Measurements from ENCODE around the gene TACC2. TPM values are rescaled to one million over a fixed set of nuclear protein-coding genes. Genes with fewer than 3 reads are reported as not detected.

TACC2 gene
- total RNA-seq, 1 donor from 2014 or later = 32.2 TPM

DNA sequence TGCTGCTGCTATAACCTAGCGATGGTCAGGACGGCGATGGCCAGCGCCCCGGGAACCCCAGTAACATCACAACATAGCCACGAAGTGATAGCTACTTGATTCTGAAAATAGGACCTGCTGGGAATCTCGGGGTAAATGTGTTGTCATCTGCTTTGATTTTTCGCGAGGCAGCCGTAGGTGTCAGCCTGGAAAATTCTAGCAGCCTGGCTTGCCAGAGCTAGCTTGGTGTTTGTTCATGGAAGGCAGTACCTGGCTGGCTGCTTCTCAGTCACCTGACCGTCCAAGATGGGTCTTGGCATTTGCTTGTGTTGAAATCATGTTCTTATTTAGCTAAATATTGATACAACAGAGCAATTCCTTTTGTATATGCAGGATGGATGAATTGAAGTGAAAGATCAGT, 199.7 kb downstream of the TACC2 start:
- H3K36me3 Mint-ChIP-seq (ENCODE audit: low read depth, unreplicated experiment) = no peaks in the 10 kb centered on the region
- DNase-seq (ENCODE audit: low spot score) = no peak
- H3K4me1 Mint-ChIP-seq (ENCODE audit: unreplicated experiment) = peaks cover 10% of the 10 kb centered on the region
- H3K27me3 Mint-ChIP-seq (ENCODE audit: unreplicated experiment) = no peaks in the 10 kb centered on the region
- TF ChIP-seq, protein P1, sequence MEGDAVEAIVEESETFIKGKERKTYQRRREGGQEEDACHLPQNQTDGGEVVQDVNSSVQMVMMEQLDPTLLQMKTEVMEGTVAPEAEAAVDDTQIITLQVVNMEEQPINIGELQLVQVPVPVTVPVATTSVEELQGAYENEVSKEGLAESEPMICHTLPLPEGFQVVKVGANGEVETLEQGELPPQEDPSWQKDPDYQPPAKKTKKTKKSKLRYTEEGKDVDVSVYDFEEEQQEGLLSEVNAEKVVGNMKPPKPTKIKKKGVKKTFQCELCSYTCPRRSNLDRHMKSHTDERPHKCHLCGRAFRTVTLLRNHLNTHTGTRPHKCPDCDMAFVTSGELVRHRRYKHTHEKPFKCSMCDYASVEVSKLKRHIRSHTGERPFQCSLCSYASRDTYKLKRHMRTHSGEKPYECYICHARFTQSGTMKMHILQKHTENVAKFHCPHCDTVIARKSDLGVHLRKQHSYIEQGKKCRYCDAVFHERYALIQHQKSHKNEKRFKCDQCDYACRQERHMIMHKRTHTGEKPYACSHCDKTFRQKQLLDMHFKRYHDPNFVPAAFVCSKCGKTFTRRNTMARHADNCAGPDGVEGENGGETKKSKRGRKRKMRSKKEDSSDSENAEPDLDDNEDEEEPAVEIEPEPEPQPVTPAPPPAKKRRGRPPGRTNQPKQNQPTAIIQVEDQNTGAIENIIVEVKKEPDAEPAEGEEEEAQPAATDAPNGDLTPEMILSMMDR (IDR thresholded peaks at IDR 0.05; ENCODE audit: unreplicated experiment) = no peak
- no peaks in the 10 kb centered on the region for H3K9me3 Mint-ChIP-seq (ENCODE audit: unreplicated experiment)
- H3K27ac Mint-ChIP-seq (ENCODE audit: unreplicated experiment) = no peak overlapping the region
- no peak overlapping the region for H3K4me3 Mint-ChIP-seq (ENCODE audit: unreplicated experiment)

DNA sequence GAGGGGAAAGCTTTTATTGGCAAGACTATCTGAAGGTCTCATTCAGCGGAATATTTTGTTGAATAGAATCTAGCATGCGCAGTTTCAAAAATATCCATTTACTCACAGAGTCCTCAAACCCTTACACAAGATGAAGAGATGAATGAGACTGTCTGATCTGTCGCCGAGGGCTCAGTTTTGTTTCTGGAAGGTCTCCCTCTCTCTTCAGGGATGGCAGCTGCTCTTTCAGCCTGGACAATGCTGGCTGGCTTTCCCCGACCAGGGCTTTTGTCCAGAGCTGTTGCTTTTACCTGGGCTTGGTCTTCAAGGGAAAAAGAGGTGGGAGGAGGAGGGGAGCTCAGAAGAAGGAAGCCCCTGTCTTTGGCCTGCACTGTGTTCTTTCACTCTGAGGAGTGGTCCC, 200.2 kb downstream of the TACC2 start:
- Mint-ChIP-seq H3K27me3 (ENCODE audit: unreplicated experiment) (no peaks in the 10 kb centered on the region), H3K4me3 (ENCODE audit: unreplicated experiment) (no peak overlapping the region), H3K27ac (ENCODE audit: unreplicated experiment) (no peak overlapping the region), H3K4me1 (ENCODE audit: unreplicated experiment) (peaks cover 10% of the 10 kb centered on the region), H3K9me3 (ENCODE audit: unreplicated experiment) (no peaks in the 10 kb centered on the region), H3K36me3 (ENCODE audit: low read depth, unreplicated experiment) (no peaks in the 10 kb centered on the region)
- no peak for DNase-seq (ENCODE audit: low spot score)
- TF ChIP-seq, protein P1 (IDR thresholded peaks at IDR 0.05; ENCODE audit: unreplicated experiment) = no peak

DNA sequence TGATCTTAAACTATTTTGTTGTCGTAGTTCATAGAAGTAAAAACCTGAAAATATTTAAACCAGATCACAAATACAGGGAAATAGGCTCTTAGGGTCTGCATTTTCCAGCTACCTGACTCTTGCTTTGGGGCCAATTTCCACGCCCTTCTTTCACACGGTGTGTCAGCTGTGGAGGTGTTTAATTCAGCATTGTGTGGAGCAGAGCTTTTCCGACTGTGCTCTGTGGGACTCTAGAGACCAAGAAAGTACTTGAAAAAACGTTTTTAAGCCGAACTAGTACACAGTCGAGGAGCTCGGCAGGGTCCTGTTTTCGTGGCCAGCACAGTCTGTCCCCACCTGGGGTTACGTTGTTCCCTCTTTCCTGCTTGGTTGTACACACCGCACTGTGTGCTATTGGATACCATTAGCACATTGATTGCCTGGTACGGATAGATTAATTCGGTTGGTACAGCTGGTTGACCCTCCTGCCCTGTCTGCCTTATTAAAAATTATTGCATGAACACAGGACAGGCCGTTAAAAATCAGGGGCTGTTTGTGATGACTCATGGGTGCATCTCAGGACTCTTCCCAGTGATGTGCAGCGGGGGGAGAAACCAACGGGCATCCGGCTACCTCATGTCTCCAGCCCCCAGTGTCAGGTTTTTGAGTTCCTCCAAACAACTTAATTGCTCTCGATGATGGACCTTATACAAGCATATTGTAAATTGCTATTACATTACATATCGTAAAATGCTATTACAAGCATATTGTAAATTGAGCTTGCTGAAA, 201.4 kb downstream of the TACC2 start:
- TF ChIP-seq, protein P1 (IDR thresholded peaks at IDR 0.05; ENCODE audit: unreplicated experiment) = no peak
- H3K9me3 Mint-ChIP-seq (ENCODE audit: unreplicated experiment) = no peaks in the 10 kb centered on the region
- H3K27ac Mint-ChIP-seq (ENCODE audit: unreplicated experiment) = no peak overlapping the region
- peaks cover 10% of the 10 kb centered on the region for H3K4me1 Mint-ChIP-seq (ENCODE audit: unreplicated experiment)
- H3K4me3 Mint-ChIP-seq (ENCODE audit: unreplicated experiment) = no peak overlapping the region
- peaks cover 5% of the 10 kb centered on the region for H3K36me3 Mint-ChIP-seq (ENCODE audit: low read depth, unreplicated experiment)
- no peaks in the 10 kb centered on the region for H3K27me3 Mint-ChIP-seq (ENCODE audit: unreplicated experiment)
- no peak for DNase-seq (ENCODE audit: low spot score)

DNA sequence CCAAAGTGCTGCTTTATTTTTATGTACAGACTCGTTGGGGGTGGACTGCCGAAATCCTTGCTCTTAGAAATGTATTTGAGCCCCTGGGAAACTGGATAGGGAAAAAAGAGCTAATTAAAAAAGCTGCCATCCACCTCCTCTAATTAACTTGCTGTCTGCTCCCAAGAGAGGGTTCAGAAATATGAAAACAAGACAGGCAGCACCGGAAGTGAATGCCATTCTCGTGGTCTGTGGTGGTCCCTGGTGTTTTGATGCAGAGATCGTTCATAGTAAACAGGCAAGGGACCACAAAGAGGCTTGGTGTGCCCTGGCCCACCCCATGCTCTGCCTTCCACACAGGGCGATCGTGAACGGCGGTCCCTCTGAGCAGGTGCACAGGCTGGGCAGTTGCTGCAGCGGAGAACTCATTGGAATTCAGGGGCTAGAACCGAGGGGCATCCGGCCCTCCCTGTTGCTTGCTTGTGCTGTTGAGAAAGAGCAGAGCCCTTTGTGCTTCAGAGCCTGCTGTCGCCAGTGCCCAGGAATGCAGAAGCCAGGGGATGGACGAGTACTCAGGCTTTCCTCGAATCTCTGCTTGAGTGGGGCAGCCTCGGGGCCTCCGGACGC, 203.1 kb downstream of the TACC2 start:
- Mint-ChIP-seq H3K27ac (ENCODE audit: unreplicated experiment) (no peak overlapping the region), H3K36me3 (ENCODE audit: low read depth, unreplicated experiment) (peaks cover 9% of the 10 kb centered on the region), H3K4me3 (ENCODE audit: unreplicated experiment) (no peak overlapping the region), H3K27me3 (ENCODE audit: unreplicated experiment) (peaks cover 3% of the 10 kb centered on the region), H3K4me1 (ENCODE audit: unreplicated experiment) (peaks cover 11% of the 10 kb centered on the region), H3K9me3 (ENCODE audit: unreplicated experiment) (no peaks in the 10 kb centered on the region)
- DNase-seq (ENCODE audit: low spot score) = no peak
- TF ChIP-seq, protein P1 (IDR thresholded peaks at IDR 0.05; ENCODE audit: unreplicated experiment) = no peak

DNA sequence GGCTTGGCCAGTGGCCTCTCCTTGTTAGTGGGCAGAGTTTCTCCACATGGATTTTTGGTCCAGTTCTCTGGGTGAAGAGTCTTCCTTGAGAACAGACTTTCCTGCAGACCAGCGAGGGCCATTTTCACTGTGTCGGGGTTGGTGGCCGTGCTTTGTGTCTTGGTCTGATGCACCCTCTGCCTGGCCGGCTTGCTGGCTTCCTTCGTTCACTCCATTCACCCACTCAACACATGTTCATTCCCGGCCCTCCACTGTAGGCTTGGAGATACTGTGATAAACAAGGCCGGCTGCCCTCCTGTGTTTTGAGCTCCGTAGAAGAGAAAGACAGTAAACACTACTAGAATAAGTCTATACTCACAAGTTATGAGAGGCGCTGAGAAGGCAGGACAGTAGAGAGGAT, 205.3 kb downstream of the TACC2 start:
- H3K36me3 Mint-ChIP-seq (ENCODE audit: low read depth, unreplicated experiment) = peaks cover 13% of the 10 kb centered on the region
- no peak overlapping the region for H3K4me3 Mint-ChIP-seq (ENCODE audit: unreplicated experiment)
- peaks cover 5% of the 10 kb centered on the region for H3K27me3 Mint-ChIP-seq (ENCODE audit: unreplicated experiment)
- DNase-seq (ENCODE audit: low spot score) = no peak
- H3K9me3 Mint-ChIP-seq (ENCODE audit: unreplicated experiment) = no peaks in the 10 kb centered on the region
- TF ChIP-seq, protein P1 (IDR thresholded peaks at IDR 0.05; ENCODE audit: unreplicated experiment) = no peak
- H3K27ac Mint-ChIP-seq (ENCODE audit: unreplicated experiment) = no peak overlapping the region
- peaks cover 13% of the 10 kb centered on the region for H3K4me1 Mint-ChIP-seq (ENCODE audit: unreplicated experiment)
